ENCODE results near the gene ERICH4. TPM values are rescaled to one million over a fixed set of nuclear protein-coding genes. Genes with fewer than 3 reads are reported as not detected.
"Not testable (repeated sequence)": the region's sequence is repeated elsewhere in the genome, so short reads cannot be mapped to it uniquely, and the experiment has no call there.

Gene ERICH4
- total RNA-seq, 2 experiments from 2014 or later = not detected

DNA sequence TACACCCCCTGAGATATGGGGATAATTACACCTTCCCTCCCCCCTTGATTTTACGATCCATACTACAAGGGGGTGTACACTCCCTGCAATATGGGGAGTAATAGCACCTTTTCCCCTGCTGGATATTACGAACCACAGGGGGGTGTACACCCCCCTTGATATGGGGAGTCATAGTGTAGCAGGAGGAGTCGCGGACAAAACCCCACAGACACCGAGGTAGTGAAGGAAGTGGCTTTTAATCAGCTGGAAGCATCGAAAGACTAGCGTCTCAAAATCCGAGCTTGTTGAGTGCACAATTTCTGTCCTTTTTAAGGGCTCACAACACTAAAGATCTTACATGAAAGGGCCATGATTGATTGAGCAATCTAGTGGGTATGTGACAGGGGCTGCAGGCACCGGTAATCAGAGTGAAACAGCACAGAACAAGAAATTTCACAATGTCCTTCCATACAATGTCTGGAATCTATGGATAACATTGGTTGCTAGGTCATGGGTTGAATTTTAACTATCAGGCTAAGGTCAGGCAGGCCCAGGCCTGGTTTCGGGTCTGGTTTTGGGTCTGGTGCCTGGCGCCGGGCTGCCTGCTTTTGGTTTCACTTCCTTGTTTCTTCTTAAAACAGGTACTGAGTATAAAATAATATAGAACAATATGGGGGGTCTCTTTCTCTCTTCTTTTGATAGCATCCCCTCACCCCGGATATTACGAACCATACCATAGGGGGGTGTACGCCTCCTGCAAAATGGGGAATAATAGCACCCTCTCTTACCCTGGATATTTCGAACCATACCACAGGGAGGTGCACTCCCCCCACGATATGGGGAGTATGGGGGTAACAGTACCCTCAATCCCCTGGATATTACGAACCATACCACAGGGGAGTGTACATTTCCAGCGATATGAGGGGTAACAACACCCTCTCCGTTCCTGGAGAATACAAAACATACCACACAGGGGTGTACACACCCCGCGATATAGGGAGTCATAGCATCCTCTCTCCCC lies 20.6 kb downstream of the ERICH4 start:
- CTCF ChIA-PET; H3K36me3 Mint-ChIP-seq (ENCODE audit: low read depth); H3K4me3 Mint-ChIP-seq; H3K9me3 Mint-ChIP-seq; DNase-seq; H3K27me3 Mint-ChIP-seq (ENCODE audit: low read depth); intact Hi-C loops (cut with micrococcal nuclease); H3K4me1 Mint-ChIP-seq (ENCODE audit: low read depth); H3K27ac Mint-ChIP-seq: not testable (repeated sequence)

DNA sequence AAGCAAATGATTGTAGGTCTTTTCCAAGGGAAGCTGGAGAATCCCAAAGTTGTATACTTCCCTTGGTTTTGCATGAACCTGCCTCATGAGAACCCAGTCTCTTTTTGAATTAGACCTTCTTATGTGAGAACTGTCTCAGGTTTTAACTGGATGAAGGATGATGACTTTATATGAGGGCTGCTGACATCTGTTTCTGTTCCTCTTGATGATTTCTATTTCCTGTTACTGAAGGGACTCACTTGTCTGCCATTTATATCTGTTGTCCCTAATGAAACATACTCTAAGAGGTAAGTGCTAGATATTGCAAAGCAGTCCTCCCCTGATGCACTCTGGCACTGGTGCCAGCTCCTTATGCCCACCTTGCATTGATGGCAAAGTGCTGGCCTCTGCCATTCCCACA lies 33.6 kb downstream of the ERICH4 start:
- intact Hi-C loops (cut with micrococcal nuclease) = no loop called here
- CTCF ChIA-PET = interaction anchor here (1.1 kb wide), 1 partner anchor 27 kb away, joined by 3 read pairs; no protein-coding TSS in a partner anchor
- H3K9me3 Mint-ChIP-seq = no peaks in the 10 kb centered on the region
- no peaks in the 10 kb centered on the region for H3K36me3 Mint-ChIP-seq (ENCODE audit: low read depth)
- H3K4me1 Mint-ChIP-seq (ENCODE audit: low read depth) = no peaks in the 10 kb centered on the region
- peaks cover 16% of the 10 kb centered on the region for H3K27me3 Mint-ChIP-seq (ENCODE audit: low read depth)
- DNase-seq = no peak
- H3K4me3 Mint-ChIP-seq = no peak overlapping the region
- no peak overlapping the region for H3K27ac Mint-ChIP-seq

DNA sequence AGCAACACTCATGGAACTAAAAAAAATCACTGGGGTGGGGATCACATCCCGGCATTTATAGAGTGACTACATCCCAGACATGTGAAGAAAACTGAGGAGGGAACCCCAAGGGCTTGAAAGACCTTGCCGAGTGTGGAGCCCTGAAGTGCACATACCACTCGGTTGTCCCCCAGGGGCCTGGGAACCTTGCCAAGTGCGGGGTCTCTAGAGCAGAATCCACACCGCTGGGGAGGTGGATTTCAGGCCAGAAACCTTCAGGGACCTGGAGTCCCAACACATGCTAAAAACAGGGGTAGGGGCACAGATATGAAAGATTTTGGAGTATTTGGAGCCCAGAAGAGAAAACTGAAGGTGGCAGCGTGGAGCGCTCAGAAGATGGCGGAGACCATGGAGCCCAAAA lies 35.2 kb downstream of the ERICH4 start:
- H3K36me3 Mint-ChIP-seq (ENCODE audit: low read depth) = no peaks in the 10 kb centered on the region
- CTCF ChIA-PET = no interaction called here

DNA sequence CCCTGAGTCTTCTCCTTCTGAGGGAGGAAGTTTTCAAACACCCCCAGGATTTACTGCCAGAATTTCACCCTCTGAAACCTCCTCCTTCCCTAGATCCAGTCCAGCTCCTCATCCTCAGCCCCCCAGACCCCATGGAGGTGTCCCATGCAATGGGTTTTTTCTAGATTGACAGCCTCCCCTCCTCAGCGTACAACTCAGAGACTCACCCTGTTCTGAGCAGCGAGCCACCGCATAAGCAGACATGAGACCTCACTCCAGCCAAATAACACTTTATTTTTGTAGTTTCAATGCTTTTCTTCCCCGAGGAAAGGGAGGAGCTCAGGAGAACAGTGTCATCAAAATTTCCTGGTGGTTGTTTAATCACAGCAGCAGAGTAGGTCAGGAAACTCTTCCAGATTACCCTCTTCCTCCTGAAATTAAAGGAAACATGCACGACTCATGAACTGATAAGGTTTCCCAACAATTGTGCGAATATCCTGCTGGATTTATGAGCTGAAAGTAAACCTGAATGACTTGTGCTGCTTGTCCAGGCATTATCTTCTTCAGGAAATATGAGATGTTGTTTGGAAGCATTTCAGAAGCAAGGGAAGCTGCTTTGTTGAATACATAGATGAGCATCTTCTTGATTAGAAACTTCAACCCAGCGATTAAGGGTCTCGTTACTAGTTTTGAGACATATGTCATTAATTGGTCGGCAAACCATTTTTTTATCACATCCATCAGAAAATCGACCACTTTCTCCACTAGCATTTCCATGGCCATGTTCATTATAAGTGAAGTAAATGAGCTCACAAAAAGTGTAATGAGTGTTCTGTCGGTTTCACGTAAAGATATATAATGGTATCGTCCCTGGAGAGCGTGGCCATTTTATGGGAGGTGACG lies 36.2 kb downstream of the ERICH4 start:
- H3K9me3 Mint-ChIP-seq = no peaks in the 10 kb centered on the region
- DNase-seq = no peak
- CTCF ChIA-PET = interaction anchor here (0.8 to 1.6 kb wide), 2 partner anchors 30 to 116 kb away, joined by 3 to 4 read pairs; no protein-coding TSS in a partner anchor
- intact Hi-C loops (cut with micrococcal nuclease) = no loop called here
- H3K4me1 Mint-ChIP-seq (ENCODE audit: low read depth) = no peaks in the 10 kb centered on the region
- H3K27ac Mint-ChIP-seq = no peak overlapping the region
- H3K4me3 Mint-ChIP-seq = no peak overlapping the region
- H3K27me3 Mint-ChIP-seq (ENCODE audit: low read depth) = peaks cover 13% of the 10 kb centered on the region
- H3K36me3 Mint-ChIP-seq (ENCODE audit: low read depth) = no peaks in the 10 kb centered on the region

More for the DNA sequence above, 35.2 kb downstream of the ERICH4 start:
- H3K27ac Mint-ChIP-seq = no peak overlapping the region
- H3K4me3 Mint-ChIP-seq = no peak overlapping the region
- no peaks in the 10 kb centered on the region for H3K9me3 Mint-ChIP-seq
- intact Hi-C loops (cut with micrococcal nuclease) = no loop called here
- H3K4me1 Mint-ChIP-seq (ENCODE audit: low read depth) = no peaks in the 10 kb centered on the region
- H3K27me3 Mint-ChIP-seq (ENCODE audit: low read depth) = peaks cover 13% of the 10 kb centered on the region
- DNase-seq = no peak

DNA sequence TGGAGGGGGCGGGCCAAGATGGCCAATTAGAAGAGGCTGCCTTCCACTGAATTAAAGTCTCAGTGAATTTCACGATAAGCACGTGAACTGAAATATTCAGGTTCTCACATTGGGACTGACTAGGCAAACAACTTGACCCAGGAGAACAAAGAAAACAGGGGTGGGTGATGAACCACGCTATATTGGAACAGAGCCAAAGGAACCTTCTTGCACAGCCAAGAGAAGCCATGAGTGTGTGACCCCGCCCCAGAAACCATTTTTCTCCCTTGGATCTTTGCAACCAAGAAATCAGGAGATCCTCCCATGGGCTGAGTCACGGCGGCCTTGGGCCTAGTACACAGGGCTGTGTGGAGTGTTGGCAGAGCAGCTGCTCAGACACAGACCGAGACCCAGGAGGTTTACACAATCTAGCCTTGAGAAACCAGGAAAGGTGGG lies 36.8 kb downstream of the ERICH4 start:
- Mint-ChIP-seq H3K27ac (no peak overlapping the region), H3K36me3 (ENCODE audit: low read depth) (no peaks in the 10 kb centered on the region), H3K4me3 (no peak overlapping the region), H3K27me3 (ENCODE audit: low read depth) (peaks cover 16% of the 10 kb centered on the region), H3K9me3 (no peaks in the 10 kb centered on the region), H3K4me1 (ENCODE audit: low read depth) (no peaks in the 10 kb centered on the region)
- intact Hi-C loops (cut with micrococcal nuclease) = no loop called here
- DNase-seq = no peak
- CTCF ChIA-PET = interaction anchor here (1.6 kb wide), 1 partner anchor 30 kb away, joined by 4 read pairs; no protein-coding TSS in a partner anchor

DNA sequence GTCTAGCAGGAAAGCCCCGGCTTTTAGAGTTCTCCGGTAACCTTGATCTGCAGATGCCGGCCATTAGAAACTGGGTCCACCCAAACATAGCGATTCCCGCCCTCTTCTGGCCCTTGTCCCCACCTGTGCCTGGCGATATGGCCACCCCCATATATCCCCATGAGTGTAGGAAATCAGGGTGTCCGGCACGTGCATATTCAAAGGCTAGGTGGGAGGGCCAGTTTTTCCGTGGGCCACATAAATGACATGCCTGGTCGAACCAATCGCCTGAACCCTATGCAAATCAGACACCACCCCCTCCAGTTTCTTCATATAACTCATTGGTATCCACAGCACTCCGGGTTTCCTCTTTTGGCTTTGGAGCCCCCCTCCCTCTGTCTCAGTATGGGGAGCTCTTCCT lies 37.4 kb downstream of the ERICH4 start:
- CTCF ChIA-PET = interaction anchor here (1.3 to 1.6 kb wide), 2 partner anchors 31 to 117 kb away, joined by 3 to 4 read pairs; no protein-coding TSS in a partner anchor

DNA sequence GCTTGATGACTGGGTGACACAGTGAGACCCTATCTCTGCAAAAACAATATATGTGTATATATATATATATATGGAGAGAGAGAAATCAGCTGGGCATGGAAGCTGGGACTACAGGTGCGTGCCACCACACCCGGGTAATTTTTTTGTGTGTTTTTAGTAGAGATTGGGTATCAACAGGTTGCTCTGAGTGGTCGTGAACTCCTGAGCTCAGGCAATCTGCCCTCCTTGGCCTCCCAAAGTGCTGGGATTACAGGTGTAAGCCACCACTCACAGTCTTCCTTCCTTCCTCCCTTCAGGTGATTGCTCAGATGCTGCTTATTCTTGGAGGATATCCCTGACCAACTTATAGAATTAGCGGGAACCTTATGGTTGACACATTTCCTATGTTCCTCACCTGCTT lies 41.9 kb downstream of the ERICH4 start:
- H3K27me3 Mint-ChIP-seq (ENCODE audit: low read depth) = peaks cover 13% of the 10 kb centered on the region
- H3K9me3 Mint-ChIP-seq = peaks cover 3% of the 10 kb centered on the region
- H3K36me3 Mint-ChIP-seq (ENCODE audit: low read depth) = peaks cover 2% of the 10 kb centered on the region
- no peak overlapping the region for H3K27ac Mint-ChIP-seq
- intact Hi-C loops (cut with micrococcal nuclease) = no loop called here
- no peak overlapping the region for H3K4me3 Mint-ChIP-seq
- DNase-seq = no peak
- CTCF ChIA-PET = interaction anchor here (1.5 kb wide), 1 partner anchor 86 kb away, joined by 4 read pairs; no protein-coding TSS in a partner anchor
- H3K4me1 Mint-ChIP-seq (ENCODE audit: low read depth) = no peaks in the 10 kb centered on the region

More for the DNA sequence above, 37.4 kb downstream of the ERICH4 start:
- Mint-ChIP-seq H3K36me3 (ENCODE audit: low read depth) (no peaks in the 10 kb centered on the region), H3K27me3 (ENCODE audit: low read depth) (peaks cover 16% of the 10 kb centered on the region), H3K9me3 (no peaks in the 10 kb centered on the region), H3K27ac (no peak overlapping the region), H3K4me3 (no peak overlapping the region), H3K4me1 (ENCODE audit: low read depth) (no peaks in the 10 kb centered on the region)
- intact Hi-C loops (cut with micrococcal nuclease) = no loop called here
- DNase-seq = no peak

DNA sequence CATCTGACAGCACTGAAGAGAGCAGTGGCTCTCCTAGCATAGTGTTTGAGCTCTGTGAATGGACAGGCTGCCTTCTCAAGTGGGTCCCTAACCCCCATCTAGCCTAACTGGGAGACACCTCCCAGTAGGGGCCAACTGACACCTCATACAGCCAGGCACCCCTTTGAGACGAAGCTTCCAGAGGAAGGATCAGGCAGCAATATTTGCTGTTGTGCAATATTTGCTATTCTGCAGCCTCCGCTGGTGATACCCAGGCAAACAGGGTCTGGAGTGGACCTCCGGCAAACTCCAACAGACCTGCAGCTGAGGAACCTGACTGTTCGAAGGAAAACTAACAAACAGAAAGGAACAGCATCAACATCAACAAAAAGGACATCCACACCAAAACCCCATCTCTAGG lies 44.0 kb downstream of the ERICH4 start:
- intact Hi-C loops (cut with micrococcal nuclease); H3K4me3 Mint-ChIP-seq; H3K4me1 Mint-ChIP-seq (ENCODE audit: low read depth); H3K36me3 Mint-ChIP-seq (ENCODE audit: low read depth); DNase-seq; H3K27ac Mint-ChIP-seq; H3K9me3 Mint-ChIP-seq: not testable (repeated sequence)
- CTCF ChIA-PET = interaction anchor here (1.4 kb wide), 1 partner anchor 11 kb away, joined by 4 read pairs; no protein-coding TSS in a partner anchor
- H3K27me3 Mint-ChIP-seq (ENCODE audit: low read depth) = peaks cover 13% of the 10 kb centered on the region

DNA sequence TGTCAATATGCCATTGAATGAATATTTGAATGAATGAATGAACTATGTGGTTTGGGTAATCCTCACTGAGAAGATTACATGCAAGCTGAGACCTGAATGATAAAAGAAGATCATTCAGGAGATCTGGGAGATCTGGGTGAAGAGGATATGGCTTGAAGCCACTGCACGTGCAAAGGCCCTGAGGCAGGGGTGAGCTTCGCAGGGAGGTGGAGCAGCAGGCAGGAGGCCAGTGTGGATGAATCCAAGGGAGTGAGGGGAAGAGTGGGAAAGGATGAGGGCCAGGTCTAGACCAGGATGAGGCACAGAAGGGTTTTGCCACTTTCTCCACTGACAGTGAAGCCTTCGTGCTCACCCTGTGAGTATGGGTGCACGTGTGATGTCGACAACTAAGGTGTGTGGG lies 49.9 kb downstream of the ERICH4 start:
- DNase-seq = no peak
- H3K9me3 Mint-ChIP-seq = peaks cover 2% of the 10 kb centered on the region
- intact Hi-C loops (cut with micrococcal nuclease) = no loop called here
- no peaks in the 10 kb centered on the region for H3K36me3 Mint-ChIP-seq (ENCODE audit: low read depth)
- H3K27ac Mint-ChIP-seq = no peak overlapping the region
- H3K4me1 Mint-ChIP-seq (ENCODE audit: low read depth) = no peaks in the 10 kb centered on the region
- CTCF ChIA-PET = no interaction called here
- peaks cover 4% of the 10 kb centered on the region for H3K27me3 Mint-ChIP-seq (ENCODE audit: low read depth)
- H3K4me3 Mint-ChIP-seq = no peak overlapping the region

Other genes with a start within 250 kb of the ERICH4 start
- 1 to 10 TPM in 1 of 2 experiments, under 1 TPM in 1; 0.79 to 1.9 TPM for gene CYP2S1, start 249.9 kb upstream of the ERICH4 start, total RNA-seq
- gene AXL, start 223.9 kb upstream of the ERICH4 start, total RNA-seq = under 1 TPM in 1 of 2 experiments, not detected in 1; 0.10 TPM
- gene HNRNPUL1, start 178.8 kb upstream of the ERICH4 start, total RNA-seq = 100 to 1,000 TPM; 298 to 301 TPM
- gene CCDC97, start 133.0 kb upstream of the ERICH4 start, total RNA-seq = 10 to 100 TPM; 14.9 to 15.8 TPM
- gene TGFB1, start 89.2 kb upstream of the ERICH4 start, total RNA-seq = 10 to 100 TPM; 94.4 to 95.6 TPM
- 1 to 10 TPM; 3.5 to 4.1 TPM for gene B9D2, start 79.0 kb upstream of the ERICH4 start, total RNA-seq
- gene TMEM91, start 66.6 kb upstream of the ERICH4 start, total RNA-seq = 1 to 10 TPM; 5.6 to 5.7 TPM
- gene EXOSC5, start 45.8 kb upstream of the ERICH4 start, total RNA-seq = 10 to 100 TPM; 47.5 to 51.7 TPM
- gene BCKDHA, start 45.3 kb upstream of the ERICH4 start, total RNA-seq = 10 to 100 TPM; 18.2 to 21.7 TPM
- gene B3GNT8, start 15.8 kb upstream of the ERICH4 start, total RNA-seq = under 1 TPM in 1 of 2 experiments, not detected in 1; 0.29 TPM
- gene DMAC2, start 3.2 kb upstream of the ERICH4 start, total RNA-seq = 10 to 100 TPM; 51.5 to 53.8 TPM
- 10 to 100 TPM; 32.2 to 33.6 TPM for gene CEACAM21, start 133.0 kb downstream of the ERICH4 start, total RNA-seq
- not detected for gene CEACAM4, start 183.9 kb downstream of the ERICH4 start, total RNA-seq
- gene CEACAM7, start 245.1 kb downstream of the ERICH4 start, total RNA-seq = not detected

Measured in activated naive CD4-positive, alpha-beta T cell treated with anti-CD3 and anti-CD28 coated beads for 36 hours (primary cell).